Right lobe of liver (tissue), 6 donors: ENCODE measurements around the gene BRD4. TPM values are rescaled to one million over a fixed set of nuclear protein-coding genes. Genes with fewer than 3 reads are reported as not detected.
A peak's percentile ranks its signal among the peaks of the same experiment; 100 is the strongest.

ENCODE experiments used
- ATAC-seq, 4 donors: fragments of 200-7000 bp; cut with Tn5 transposase; one replicate each; pipeline ENCODE4 v1.9.1; 2020; ENCODE audit warnings: mild to moderate bottlenecking in 4 of 4, moderate library complexity in 4 of 4
- DNase-seq, 3 donors: peaks; one replicate each; pipeline ENCODE4 v3.0.0-alpha.2; 2020
- H3K27ac ChIP-seq, 3 donors: fragments of 200-600 bp; one replicate each; pipeline ENCODE4 v1.8.0; 2022
- H3K27me3 ChIP-seq, 2 donors: fragments of 200-600 bp; one replicate each; pipeline ENCODE4 v1.8.0; 2022
- H3K36me3 ChIP-seq, 4 donors: fragments of 200-600 bp; sonication (generic) in 1 of 4; one replicate each; pipeline versions ENCODE4 v1.5.1 to v1.8.0; 2017 to 2022; ENCODE audit warnings: control low read depth in 1 of 4
- H3K4me1 ChIP-seq, 4 donors: fragments of 200-600 bp; sonication (generic) in 1 of 4; one replicate each; pipeline versions ENCODE4 v1.5.1 to v1.8.0; 2017 to 2022; ENCODE audit warnings: control low read depth in 1 of 4
- H3K4me3 ChIP-seq, 3 donors: fragments of 200-600 bp; one replicate each; pipeline ENCODE4 v1.8.0; 2022
- H3K9me3 ChIP-seq, 4 donors: fragments of 200-600 bp; sonication (generic) in 1 of 4; one replicate each; pipeline versions ENCODE4 v1.5.1 to v1.8.0; 2017 to 2022; ENCODE audit warnings: control low read depth in 1 of 4
- CTCF ChIP-seq, 4 donors: fragments of 200-600 bp in 3 of 4; fragments of 450-650 bp in 1 of 4; IDR thresholded peaks; one replicate each; pipeline versions ENCODE4 v1.5.1 to v1.8.0; 2016 to 2022; ENCODE audit warnings: antibody characterized with exemption in 4 of 4, mild to moderate bottlenecking in 2 of 4
- POLR2A ChIP-seq: fragments of 450-650 bp; IDR thresholded peaks from one replicate; pipeline ENCODE4 v1.6.1; 2017; ENCODE audit warnings: antibody characterized with exemption, mild to moderate bottlenecking
- WGBS: methylation state at CpG from one replicate; pipeline ENCODE4 v1.1.6; 2018; ENCODE audit warnings: low coverage, low lambda C conversion rate; ENCODE audit not compliant: insufficient coverage; ENCODE audit errors: missing lambda C conversion rate; 5-methylcytosine and 5-hydroxymethylcytosine counted together
- intact Hi-C, 2 donors: fragments of 100-400 bp; cut with DNase I; formaldehyde crosslinking; loops; one replicate each; pipeline versions ENCODE4 v1.11.2 to v1.14.1; 2022
- total RNA-seq, 6 experiments: library from RNA; depleted of rRNA in 2 of 6; stranded (reverse); fragments of >200 nt in 2 of 6; fragmentation: NEBNext Ultra II Directional in 3 of 6; extraction: Animal tissue kit (Norgen Biotek cat#: 25700) in 3 of 6; gene quantifications; one replicate each; pipeline versions ENCODE4 v1.1.0 to v1.2.4, GENCODE V29; 2016 to 2023
- donor health status: DM: no; HTN: yes; CAD: no.
- donor health status: DM: no; HTN: no; CAD: no.
- donor health status: DM: no; HTN: no; CAD: no.
- donor health status: DM: no; HTN: yes; CAD: no.
- donor health status: DM: no; HTN: yes; CAD: no.

The BRD4 gene
- total RNA-seq, 6 experiments from 2014 or later, result 20.0 to 52.6 (median 40.6) TPM

GRCh38 chr19:15274477-15274876, 57.9 kb downstream of the BRD4 start:
- ATAC-seq, result no peak

GRCh38 chr19:15269806-15270205, 62.5 kb downstream of the BRD4 start:
- 72% methylated on average over 5 of the region's 6 CpGs for WGBS
- no peak overlapping the region for H3K4me3 ChIP-seq
- TF ChIP-seq POLR2A (no peak), CTCF (IDR thresholded peaks at IDR 0.05) (no peak)
- intact Hi-C loops, result loop anchor here in 1 of 2 donors (10.0 kb wide), 2 partner anchors 55 to 105 kb away; partner anchors contain the start of gene AKAP8
- DNase-seq (peak in 1 of 3 donors; percentile 34), ATAC-seq (no peak)
- peaks cover 2 to 70% (median 37%) of the 10 kb centered on the region in 4 donors for H3K4me1 ChIP-seq
- H3K9me3 ChIP-seq, result no peaks in the 10 kb centered on the region
- H3K27me3 ChIP-seq, result no peaks in the 10 kb centered on the region
- no peak overlapping the region for H3K27ac ChIP-seq
- H3K36me3 ChIP-seq, result peaks cover 0 to 42% (median 17%) of the 10 kb centered on the region in 4 donors

More at GRCh38 chr19:15274477-15274876, 57.9 kb downstream of the BRD4 start:
- intact Hi-C loops, result no loop called here
- Histone ChIP-seq H3K4me3 (no peak overlapping the region), H3K27ac (no peak overlapping the region), H3K4me1 (peaks cover 0 to 73% (median 27%) of the 10 kb centered on the region in 4 donors), H3K9me3 (no peaks in the 10 kb centered on the region), H3K36me3 (peaks cover 0 to 26% (median 7%) of the 10 kb centered on the region in 4 donors), H3K27me3 (no peaks in the 10 kb centered on the region)
- no peak for TF ChIP-seq CTCF (IDR thresholded peaks at IDR 0.05)
- TF ChIP-seq POLR2A, result no peak
- WGBS, result no CpG with 5 or more reads among the region's 4 CpGs
- DNase-seq, result no peak

GRCh38 chr19:15268928-15269253, 63.4 kb downstream of the BRD4 start:
- peak in 1 of 3 donors; percentile 34 for DNase-seq
- Histone ChIP-seq H3K9me3 (no peaks in the 10 kb centered on the region), H3K27me3 (no peaks in the 10 kb centered on the region), H3K4me1 (peaks cover 2 to 65% (median 34%) of the 10 kb centered on the region in 4 donors), H3K27ac (peak overlapping the region; percentile 53 to 63 (median 56)), H3K4me3 (no peak overlapping the region), H3K36me3 (peaks cover 0 to 51% (median 23%) of the 10 kb centered on the region in 4 donors)
- intact Hi-C loops, result loop anchor here in 1 of 2 donors (10.0 kb wide), 2 partner anchors 56 to 106 kb away; partner anchors contain the start of gene AKAP8
- peak in 1 of 4 donors; percentile 2 for ATAC-seq
- TF ChIP-seq POLR2A, result no peak
- WGBS, result 44% methylated on average over 2 of the region's 5 CpGs

- ATAC-seq (peak; percentile 21 to 51 (median 43)), DNase-seq (peak in 1 of 3 donors; percentile 39)
- no peaks in the 10 kb centered on the region for H3K27me3 ChIP-seq
- H3K4me3 ChIP-seq, result no peak overlapping the region
- TF ChIP-seq CTCF (IDR thresholded peaks at IDR 0.05) (no peak), POLR2A (no peak)
- 49% methylated on average over 8 of the region's 12 CpGs for WGBS
- intact Hi-C loops, result loop anchor here in 1 of 2 donors (10.0 kb wide), 2 partner anchors 56 to 106 kb away; partner anchors contain the start of gene AKAP8
- H3K36me3 ChIP-seq, result peaks cover 2 to 57% (median 26%) of the 10 kb centered on the region in 4 donors
- H3K4me1 ChIP-seq, result peaks cover 2 to 65% (median 34%) of the 10 kb centered on the region in 4 donors
- H3K27ac ChIP-seq, result peak overlapping the region; percentile 53 to 63 (median 56)
- no peaks in the 10 kb centered on the region for H3K9me3 ChIP-seq
These were observed 64.0 kb downstream of the BRD4 start for GRCh38 chr19:15268192-15268927.

- H3K4me1 ChIP-seq, result peaks cover 2 to 60% (median 32%) of the 10 kb centered on the region in 4 donors
- H3K9me3 ChIP-seq, result no peaks in the 10 kb centered on the region
- no peak for TF ChIP-seq POLR2A
- TF ChIP-seq CTCF (IDR thresholded peaks at IDR 0.05), result no peak
- intact Hi-C loops, result loop anchor here in 1 of 2 donors (10.0 kb wide), 2 partner anchors 58 to 108 kb away; partner anchors contain the start of gene AKAP8
- no peak for DNase-seq
- no peaks in the 10 kb centered on the region for H3K27me3 ChIP-seq
- peaks cover 6 to 61% (median 31%) of the 10 kb centered on the region in 4 donors for H3K36me3 ChIP-seq
- H3K27ac ChIP-seq, result peak overlapping the region in 1 of 3 donors; percentile 20
- no peak overlapping the region for H3K4me3 ChIP-seq
- 86% methylated on average over 1 of the region's 1 CpG for WGBS
- no peak for ATAC-seq
These were observed 65.7 kb downstream of the BRD4 start for GRCh38 chr19:15266683-15267082.
